H1 (cell line): Measurements from ENCODE around the gene RNGTT.

Experiments used
- BRCA1 ChIP-seq: IDR thresholded peaks from 2 replicates; pipeline ENCODE4 v1.6.1; 2012; ENCODE audit warnings: low read depth, low read length, improper control_type of control experiment
- EP300 ChIP-seq, 2 experiments: IDR thresholded peaks; 1 replicate in 1 of 2; 2 replicates in 1 of 2; pipeline ENCODE4 v1.6.1; 2011 to 2012; ENCODE audit warnings: low read depth in 2 of 2, low read length in 2 of 2, mild to moderate bottlenecking in 2 of 2, borderline replicate concordance in 1 of 2, inconsistent platforms in 1 of 2, moderate library complexity in 1 of 2
- HDAC2 ChIP-seq, 2 experiments: fragments of 300-600 bp in 1 of 2; sonication (generic) in 1 of 2; IDR thresholded peaks; 2 replicates each; pipeline ENCODE4 v1.6.1; 2011 to 2012; ENCODE audit warnings: low read depth in 2 of 2, low read length in 2 of 2, mild to moderate bottlenecking in 2 of 2, moderate library complexity in 2 of 2, borderline replicate concordance in 1 of 2, inconsistent platforms in 1 of 2
- KDM4A ChIP-seq: IDR thresholded peaks from one replicate; pipeline ENCODE4 v1.7.1; 2012; ENCODE audit warnings: low read depth, mild to moderate bottlenecking, moderate library complexity, low read length, inconsistent platforms; ENCODE audit not compliant: severe bottlenecking
- MAFK ChIP-seq: IDR thresholded peaks from 2 replicates; pipeline ENCODE4 v1.6.1; 2012; ENCODE audit warnings: low read depth, mild to moderate bottlenecking, improper control_type of control experiment, low read length
- POU5F1 ChIP-seq: IDR thresholded peaks from 2 replicates; pipeline ENCODE4 v1.6.1; 2011; ENCODE audit warnings: low read depth, mild to moderate bottlenecking, low read length, moderate library complexity
- RFX5 ChIP-seq: IDR thresholded peaks from 2 replicates; pipeline ENCODE4 v1.6.1; 2011; ENCODE audit warnings: low read depth, low read length, improper control_type of control experiment, borderline replicate concordance
- TF ChIP-seq, protein P1 (sequence below), 3 experiments: IDR thresholded peaks; 1 replicate in 2 of 3; 2 replicates in 1 of 3; pipeline versions ENCODE4 v1.5.1 to v1.6.1; 2011; ENCODE audit warnings: low read length in 3 of 3, mild to moderate bottlenecking in 3 of 3, inconsistent platforms in 2 of 3, low read depth in 1 of 3, moderate library complexity in 1 of 3; ENCODE audit not compliant: insufficient read depth in 1 of 3; ENCODE audit errors: control extremely low read depth in 1 of 3

DNA sequence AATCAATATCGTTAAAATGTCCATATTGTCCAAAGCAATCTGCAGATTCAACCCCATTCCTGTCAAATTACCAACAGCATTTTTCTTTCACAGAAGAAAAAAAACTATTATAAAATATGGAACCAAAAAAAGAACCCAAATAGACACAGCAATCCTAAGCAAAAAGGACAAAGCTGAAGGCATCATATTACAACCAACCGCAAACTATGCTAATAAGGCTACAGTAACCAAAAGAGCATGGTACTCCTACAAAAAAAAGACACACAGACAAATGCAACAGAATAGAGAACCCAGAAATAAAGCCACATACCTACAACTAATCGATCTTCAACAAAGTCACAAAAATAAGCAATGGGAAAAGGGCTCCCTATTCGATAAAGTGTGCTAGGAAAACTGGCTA is 49.2 kb downstream of the RNGTT start:
- TF ChIP-seq HDAC2 (IDR thresholded peaks at IDR 0.05; ENCODE audit: borderline replicate concordance in 1 of 2, low read depth in 2 of 2, low read length in 2 of 2) (no peak), POU5F1 (no peak), KDM4A (no peak), MAFK (no peak), RFX5 (no peak), EP300 (IDR thresholded peaks at IDR 0.05; ENCODE audit: borderline replicate concordance in 1 of 2, low read depth in 2 of 2, low read length in 2 of 2) (no peak), BRCA1 (no peak)
- TF ChIP-seq, protein P1, sequence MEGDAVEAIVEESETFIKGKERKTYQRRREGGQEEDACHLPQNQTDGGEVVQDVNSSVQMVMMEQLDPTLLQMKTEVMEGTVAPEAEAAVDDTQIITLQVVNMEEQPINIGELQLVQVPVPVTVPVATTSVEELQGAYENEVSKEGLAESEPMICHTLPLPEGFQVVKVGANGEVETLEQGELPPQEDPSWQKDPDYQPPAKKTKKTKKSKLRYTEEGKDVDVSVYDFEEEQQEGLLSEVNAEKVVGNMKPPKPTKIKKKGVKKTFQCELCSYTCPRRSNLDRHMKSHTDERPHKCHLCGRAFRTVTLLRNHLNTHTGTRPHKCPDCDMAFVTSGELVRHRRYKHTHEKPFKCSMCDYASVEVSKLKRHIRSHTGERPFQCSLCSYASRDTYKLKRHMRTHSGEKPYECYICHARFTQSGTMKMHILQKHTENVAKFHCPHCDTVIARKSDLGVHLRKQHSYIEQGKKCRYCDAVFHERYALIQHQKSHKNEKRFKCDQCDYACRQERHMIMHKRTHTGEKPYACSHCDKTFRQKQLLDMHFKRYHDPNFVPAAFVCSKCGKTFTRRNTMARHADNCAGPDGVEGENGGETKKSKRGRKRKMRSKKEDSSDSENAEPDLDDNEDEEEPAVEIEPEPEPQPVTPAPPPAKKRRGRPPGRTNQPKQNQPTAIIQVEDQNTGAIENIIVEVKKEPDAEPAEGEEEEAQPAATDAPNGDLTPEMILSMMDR (IDR thresholded peaks at IDR 0.05; ENCODE audit: control extremely low read depth in 1 of 3, insufficient read depth in 1 of 3, low read depth in 1 of 3, low read length in 3 of 3): no peak
